ENCODE measurements around the gene SLC7A9. TPM values are rescaled to one million over a fixed set of nuclear protein-coding genes. Genes with fewer than 3 reads are reported as not detected.

SLC7A9 gene
- total and polyA plus RNA-seq, 2 experiments from 2014 or later: 0.19 TPM; not detected in 1

- H3K27ac Mint-ChIP-seq: no peak overlapping the region
- H3K36me3 Mint-ChIP-seq (ENCODE audit: low read depth): no peaks in the 10 kb centered on the region
- DNase-seq (ENCODE audit: low spot score): no peak
- Histone ChIP-seq H3K36me3 (ENCODE audit: insufficient read depth) (no peaks in the 10 kb centered on the region), H3K27ac (ENCODE audit: low read depth) (no peak overlapping the region), H3K9me2 (ENCODE audit: insufficient read depth) (no peaks in the 10 kb centered on the region), H3K4me2 (no peak overlapping the region), H4K20me1 (replicated peaks; ENCODE audit: insufficient read depth) (no peaks in the 10 kb centered on the region), H2AFZ (no peak overlapping the region), H3K4me1 (ENCODE audit: insufficient read depth) (no peaks in the 10 kb centered on the region), H3F3A (replicated peaks; ENCODE audit: low read depth) (no peaks in the 10 kb centered on the region), H3K27me3 (ENCODE audit: insufficient read depth) (no peaks in the 10 kb centered on the region), H3K79me2 (replicated peaks; ENCODE audit: insufficient read depth) (no peaks in the 10 kb centered on the region), H3K4me3 (no peak overlapping the region)
- peaks cover 18% of the 10 kb centered on the region for H3K4me1 Mint-ChIP-seq
- no peaks in the 10 kb centered on the region; the same call in 2 of the 3 replicates for H3K9me3 Mint-ChIP-seq
- H3K27me3 Mint-ChIP-seq (ENCODE audit: insufficient read depth, low read depth, poor library complexity): no peaks in the 10 kb centered on the region
- no peak overlapping the region for H3K4me3 Mint-ChIP-seq
- no peak for ATAC-seq
- TF ChIP-seq STAT1 (IDR thresholded peaks at IDR 0.05; ENCODE audit: unreplicated experiment) (no peak), JUNB (IDR thresholded peaks at IDR 0.05; ENCODE audit: unreplicated experiment) (no peak), EZH2 (IDR thresholded peaks at IDR 0.05; ENCODE audit: low read depth, unreplicated experiment) (no peak), CREB1 (CRISPR knock-in tag; IDR thresholded peaks at IDR 0.05; ENCODE audit: low read depth) (no peak), POLR2AphosphoS5 (IDR thresholded peaks at IDR 0.05; ENCODE audit: low read depth) (no peak), ZNF462 (CRISPR knock-in tag; IDR thresholded peaks at IDR 0.05) (no peak), ZNF331 (CRISPR knock-in tag; IDR thresholded peaks at IDR 0.05; ENCODE audit: low read depth) (no peak), ZNF114 (CRISPR knock-in tag; IDR thresholded peaks at IDR 0.05) (no peak), NANOG (IDR thresholded peaks at IDR 0.05; ENCODE audit: borderline replicate concordance) (no peak)
- TF ChIP-seq, protein P1, sequence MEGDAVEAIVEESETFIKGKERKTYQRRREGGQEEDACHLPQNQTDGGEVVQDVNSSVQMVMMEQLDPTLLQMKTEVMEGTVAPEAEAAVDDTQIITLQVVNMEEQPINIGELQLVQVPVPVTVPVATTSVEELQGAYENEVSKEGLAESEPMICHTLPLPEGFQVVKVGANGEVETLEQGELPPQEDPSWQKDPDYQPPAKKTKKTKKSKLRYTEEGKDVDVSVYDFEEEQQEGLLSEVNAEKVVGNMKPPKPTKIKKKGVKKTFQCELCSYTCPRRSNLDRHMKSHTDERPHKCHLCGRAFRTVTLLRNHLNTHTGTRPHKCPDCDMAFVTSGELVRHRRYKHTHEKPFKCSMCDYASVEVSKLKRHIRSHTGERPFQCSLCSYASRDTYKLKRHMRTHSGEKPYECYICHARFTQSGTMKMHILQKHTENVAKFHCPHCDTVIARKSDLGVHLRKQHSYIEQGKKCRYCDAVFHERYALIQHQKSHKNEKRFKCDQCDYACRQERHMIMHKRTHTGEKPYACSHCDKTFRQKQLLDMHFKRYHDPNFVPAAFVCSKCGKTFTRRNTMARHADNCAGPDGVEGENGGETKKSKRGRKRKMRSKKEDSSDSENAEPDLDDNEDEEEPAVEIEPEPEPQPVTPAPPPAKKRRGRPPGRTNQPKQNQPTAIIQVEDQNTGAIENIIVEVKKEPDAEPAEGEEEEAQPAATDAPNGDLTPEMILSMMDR (conservative IDR thresholded peaks at IDR 0.05; ENCODE audit: low read depth in 2 of 2): no peak
- TF ChIP-seq, protein P2, sequence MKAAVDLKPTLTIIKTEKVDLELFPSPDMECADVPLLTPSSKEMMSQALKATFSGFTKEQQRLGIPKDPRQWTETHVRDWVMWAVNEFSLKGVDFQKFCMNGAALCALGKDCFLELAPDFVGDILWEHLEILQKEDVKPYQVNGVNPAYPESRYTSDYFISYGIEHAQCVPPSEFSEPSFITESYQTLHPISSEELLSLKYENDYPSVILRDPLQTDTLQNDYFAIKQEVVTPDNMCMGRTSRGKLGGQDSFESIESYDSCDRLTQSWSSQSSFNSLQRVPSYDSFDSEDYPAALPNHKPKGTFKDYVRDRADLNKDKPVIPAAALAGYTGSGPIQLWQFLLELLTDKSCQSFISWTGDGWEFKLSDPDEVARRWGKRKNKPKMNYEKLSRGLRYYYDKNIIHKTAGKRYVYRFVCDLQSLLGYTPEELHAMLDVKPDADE (IDR thresholded peaks at IDR 0.05): no peak
- TF ChIP-seq, protein P3, sequence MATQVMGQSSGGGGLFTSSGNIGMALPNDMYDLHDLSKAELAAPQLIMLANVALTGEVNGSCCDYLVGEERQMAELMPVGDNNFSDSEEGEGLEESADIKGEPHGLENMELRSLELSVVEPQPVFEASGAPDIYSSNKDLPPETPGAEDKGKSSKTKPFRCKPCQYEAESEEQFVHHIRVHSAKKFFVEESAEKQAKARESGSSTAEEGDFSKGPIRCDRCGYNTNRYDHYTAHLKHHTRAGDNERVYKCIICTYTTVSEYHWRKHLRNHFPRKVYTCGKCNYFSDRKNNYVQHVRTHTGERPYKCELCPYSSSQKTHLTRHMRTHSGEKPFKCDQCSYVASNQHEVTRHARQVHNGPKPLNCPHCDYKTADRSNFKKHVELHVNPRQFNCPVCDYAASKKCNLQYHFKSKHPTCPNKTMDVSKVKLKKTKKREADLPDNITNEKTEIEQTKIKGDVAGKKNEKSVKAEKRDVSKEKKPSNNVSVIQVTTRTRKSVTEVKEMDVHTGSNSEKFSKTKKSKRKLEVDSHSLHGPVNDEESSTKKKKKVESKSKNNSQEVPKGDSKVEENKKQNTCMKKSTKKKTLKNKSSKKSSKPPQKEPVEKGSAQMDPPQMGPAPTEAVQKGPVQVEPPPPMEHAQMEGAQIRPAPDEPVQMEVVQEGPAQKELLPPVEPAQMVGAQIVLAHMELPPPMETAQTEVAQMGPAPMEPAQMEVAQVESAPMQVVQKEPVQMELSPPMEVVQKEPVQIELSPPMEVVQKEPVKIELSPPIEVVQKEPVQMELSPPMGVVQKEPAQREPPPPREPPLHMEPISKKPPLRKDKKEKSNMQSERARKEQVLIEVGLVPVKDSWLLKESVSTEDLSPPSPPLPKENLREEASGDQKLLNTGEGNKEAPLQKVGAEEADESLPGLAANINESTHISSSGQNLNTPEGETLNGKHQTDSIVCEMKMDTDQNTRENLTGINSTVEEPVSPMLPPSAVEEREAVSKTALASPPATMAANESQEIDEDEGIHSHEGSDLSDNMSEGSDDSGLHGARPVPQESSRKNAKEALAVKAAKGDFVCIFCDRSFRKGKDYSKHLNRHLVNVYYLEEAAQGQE (IDR thresholded peaks at IDR 0.05; ENCODE audit: unreplicated experiment): no peak
Observed at GRCh38 chr19:32810452-32810851, 59.1 kb downstream of the SLC7A9 start.

All from GM23338 (cell line).